Measurements from ENCODE around the gene KIDINS220. TPM values are rescaled to one million over a fixed set of nuclear protein-coding genes. Genes with fewer than 3 reads are reported as not detected.

The KIDINS220 gene
- total RNA-seq, 1 donor = 89.7 TPM

DNA sequence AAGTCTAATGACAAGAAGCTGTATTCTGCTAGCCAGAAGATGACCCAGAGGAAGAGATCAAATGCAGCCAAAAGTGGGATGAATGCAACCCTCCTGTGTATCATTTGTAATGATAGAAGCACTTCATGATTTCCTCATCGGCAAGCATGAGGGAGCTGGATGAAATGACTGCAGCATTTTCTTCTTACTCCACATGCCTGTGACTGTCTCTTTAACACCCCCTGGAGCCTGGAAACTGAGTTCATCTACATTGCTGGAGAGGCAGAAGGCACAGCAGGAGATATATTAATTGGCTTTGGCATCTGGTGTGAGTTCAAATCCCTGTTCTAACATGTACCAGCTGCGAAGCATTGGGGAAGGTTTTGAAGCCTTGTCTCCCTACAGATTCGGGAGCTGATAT, 117.9 kb downstream of the KIDINS220 start:
- no peak overlapping the region for H3K4me3 ChIP-seq (ENCODE audit: low read depth, low read length)
- peak; percentile 3 for DNase-seq (ENCODE audit: low read depth)
- no peak for TF ChIP-seq CTCF (IDR thresholded peaks at IDR 0.05; ENCODE audit: insufficient read depth, low read length)

GRCh38 chr2:8714971-8715370, 122.4 kb downstream of the KIDINS220 start:
- no peak for DNase-seq (ENCODE audit: low read depth)
- no peak for TF ChIP-seq CTCF (IDR thresholded peaks at IDR 0.05; ENCODE audit: insufficient read depth, low read length)
- H3K4me3 ChIP-seq (ENCODE audit: low read depth, low read length) = no peak overlapping the region

- no peak overlapping the region for H3K4me3 ChIP-seq (ENCODE audit: low read depth, low read length)
- no peak for TF ChIP-seq CTCF (IDR thresholded peaks at IDR 0.05; ENCODE audit: insufficient read depth, low read length)
These were observed 123.1 kb downstream of the KIDINS220 start for GRCh38 chr2:8714283-8714682.

DNA sequence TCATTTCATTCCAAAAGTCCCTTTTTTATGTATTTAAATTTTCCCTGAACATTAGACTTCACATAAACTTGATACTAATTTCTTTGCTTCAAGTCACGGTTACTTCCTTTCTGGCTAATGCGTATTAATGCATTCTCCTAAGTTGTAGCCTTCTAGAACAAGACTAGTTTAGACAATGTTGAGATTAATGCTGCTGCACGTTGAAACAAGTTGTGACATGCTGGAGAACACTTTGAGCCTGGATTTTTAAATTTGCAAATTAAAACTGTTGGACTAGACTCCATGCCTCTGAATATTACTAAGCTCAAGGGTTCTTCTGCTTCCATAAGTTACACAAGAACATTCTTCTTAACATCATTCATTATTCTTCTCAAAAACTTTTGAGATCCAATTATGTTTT, 126.5 kb downstream of the KIDINS220 start:
- no peak for DNase-seq (ENCODE audit: low read depth)
- H3K4me3 ChIP-seq (ENCODE audit: low read depth, low read length) = no peak overlapping the region
- no peak for TF ChIP-seq CTCF (IDR thresholded peaks at IDR 0.05; ENCODE audit: insufficient read depth, low read length)

More at GRCh38 chr2:8714283-8714682, 123.1 kb downstream of the KIDINS220 start:
- DNase-seq (ENCODE audit: low read depth) = no peak

DNA sequence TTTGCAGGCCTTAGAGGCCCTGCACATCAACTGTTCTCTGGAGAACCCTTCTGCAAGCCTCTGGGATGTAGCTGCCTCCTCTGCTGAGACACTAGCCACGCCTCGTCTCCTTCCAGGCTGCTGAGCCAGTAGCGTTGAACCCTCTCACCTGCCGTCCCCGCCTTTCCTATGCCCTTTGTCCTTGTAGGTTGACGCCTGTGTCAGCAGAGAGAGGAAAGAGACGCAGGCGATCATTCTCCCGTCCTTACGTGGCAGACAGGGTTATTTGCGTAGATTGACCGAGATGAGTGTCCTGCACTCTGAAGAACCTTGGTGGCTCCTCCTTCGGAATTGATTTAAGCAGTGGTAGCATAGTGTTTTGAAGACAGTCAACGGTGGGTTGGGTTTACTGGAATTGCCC, 127.8 kb downstream of the KIDINS220 start:
- DNase-seq (ENCODE audit: low read depth) = no peak
- H3K4me3 ChIP-seq (ENCODE audit: low read depth, low read length) = no peak overlapping the region
- no peak for TF ChIP-seq CTCF (IDR thresholded peaks at IDR 0.05; ENCODE audit: insufficient read depth, low read length)

GRCh38 chr2:8704906-8705305, 132.5 kb downstream of the KIDINS220 start:
- no peak overlapping the region for H3K4me3 ChIP-seq (ENCODE audit: low read depth, low read length)
- TF ChIP-seq CTCF (IDR thresholded peaks at IDR 0.05; ENCODE audit: insufficient read depth, low read length) = no peak
- DNase-seq (ENCODE audit: low read depth) = peak; percentile 6

DNA sequence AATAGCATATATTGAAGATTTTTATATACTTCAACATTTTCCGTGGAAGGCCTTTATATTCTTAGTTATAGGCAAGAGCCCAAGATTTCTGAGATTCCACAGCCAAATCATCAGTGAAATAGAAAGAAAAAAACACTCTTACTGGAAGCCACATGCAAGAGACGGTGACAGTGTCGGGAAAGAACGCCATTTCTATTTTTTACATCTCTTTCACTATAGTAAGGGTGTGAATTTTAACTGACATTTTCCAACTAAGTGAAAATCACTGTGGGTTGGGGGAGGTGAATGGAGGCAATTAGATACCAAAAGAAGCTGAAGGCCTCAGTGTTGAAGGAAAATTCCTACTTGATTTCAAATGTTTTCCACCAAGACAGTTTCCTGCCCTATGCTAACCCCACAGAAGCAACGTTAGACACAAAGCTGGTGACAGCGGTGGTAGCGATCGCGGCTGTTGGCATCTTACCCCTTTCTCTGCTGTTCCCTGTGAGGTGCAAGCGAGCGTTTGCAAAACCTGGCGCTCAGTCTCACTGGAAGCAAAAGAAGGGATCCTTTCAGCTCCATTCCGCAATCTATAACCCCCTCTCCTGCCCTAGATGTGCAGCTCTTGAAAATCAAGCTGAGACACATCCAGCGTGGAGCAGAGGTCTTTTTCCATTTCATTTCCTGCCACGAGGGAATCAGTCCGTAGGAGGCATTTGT, 135.6 kb downstream of the KIDINS220 start:
- H3K4me3 ChIP-seq (ENCODE audit: low read depth, low read length) = no peak overlapping the region
- no peak for TF ChIP-seq CTCF (IDR thresholded peaks at IDR 0.05; ENCODE audit: insufficient read depth, low read length)
- no peak for DNase-seq (ENCODE audit: low read depth)

Measured in fibroblast of the aortic adventitia (primary cell).